DND-41 (cell line): ENCODE measurements around the gene EFHC1.

ENCODE experiments used
- ATAC-seq: fragments of 200-7000 bp; cut with Tn5 transposase; 3 replicates; pipeline ENCODE4 v1.9.1; 2021; ENCODE audit warnings: low read depth; ENCODE audit not compliant: insufficient read depth
- DNase-seq: peaks from one replicate; pipeline ENCODE4 v3.0.0-alpha.2; 2020
- H2AFZ ChIP-seq: 2 replicates; pipeline ENCODE4 v1.6.0; 2012; ENCODE audit warnings: low read depth, low read length
- H3K27ac ChIP-seq: 2 replicates; pipeline ENCODE4 v1.5.1; 2012; ENCODE audit warnings: low read length, inconsistent platforms
- H3K27me3 ChIP-seq: fragments of 200-600 bp; sonication (generic); 2 replicates; pipeline ENCODE4 v1.6.0; 2012; ENCODE audit warnings: low read length, mild to moderate bottlenecking, inconsistent platforms; ENCODE audit not compliant: insufficient read depth, poor library complexity
- H3K36me3 ChIP-seq: 2 replicates; pipeline ENCODE4 v1.5.1; 2012; ENCODE audit warnings: low read length, inconsistent platforms; ENCODE audit not compliant: insufficient read depth
- H3K4me1 ChIP-seq: 2 replicates; pipeline ENCODE4 v1.5.1; 2012; ENCODE audit warnings: mild to moderate bottlenecking, low read length; ENCODE audit not compliant: insufficient read depth
- H3K4me2 ChIP-seq: 2 replicates; pipeline ENCODE4 v1.6.0; 2012; ENCODE audit warnings: mild to moderate bottlenecking, moderate library complexity, low read length, inconsistent platforms; ENCODE audit not compliant: insufficient read depth
- H3K4me3 ChIP-seq, 2 experiments: fragments of 200-600 bp in 1 of 2; shearing (Covaris generic) in 1 of 2; 2 replicates each; pipeline ENCODE4 v1.5.1; 2012 to 2016; ENCODE audit warnings: inconsistent platforms in 2 of 2, low read length in 2 of 2, mild to moderate bottlenecking in 2 of 2, low read depth in 1 of 2, moderate library complexity in 1 of 2
- H3K79me2 ChIP-seq: 2 replicates; pipeline ENCODE4 v1.6.0; 2012; ENCODE audit warnings: low read length, inconsistent platforms; ENCODE audit not compliant: insufficient read depth
- H3K9ac ChIP-seq: 2 replicates; pipeline ENCODE4 v1.6.0; 2012; ENCODE audit warnings: low read depth, mild to moderate bottlenecking, inconsistent platforms, low read length, moderate library complexity
- H3K9me3 ChIP-seq: 2 replicates; pipeline ENCODE4 v1.5.1; 2012; ENCODE audit warnings: low read length, moderate library complexity, mild to moderate bottlenecking, inconsistent platforms; ENCODE audit not compliant: insufficient read depth, severe bottlenecking
- H4K20me1 ChIP-seq: 2 replicates; pipeline ENCODE4 v1.6.0; 2012; ENCODE audit warnings: low read length; ENCODE audit not compliant: insufficient read depth
- EZH2 ChIP-seq: IDR thresholded peaks from 3 replicates; pipeline ENCODE4 v1.6.1; 2012; ENCODE audit warnings: borderline replicate concordance, low read depth, mild to moderate bottlenecking, moderate library complexity, low read length, inconsistent platforms; ENCODE audit not compliant: severe bottlenecking
- TF ChIP-seq, protein P1 (sequence below): IDR thresholded peaks from 2 replicates; pipeline ENCODE4 v1.5.1; 2012; ENCODE audit warnings: borderline replicate concordance, low read length, moderate library complexity, mild to moderate bottlenecking; ENCODE audit not compliant: poor library complexity, severe bottlenecking; ENCODE audit errors: extremely low read depth

The EFHC1 gene

DNA sequence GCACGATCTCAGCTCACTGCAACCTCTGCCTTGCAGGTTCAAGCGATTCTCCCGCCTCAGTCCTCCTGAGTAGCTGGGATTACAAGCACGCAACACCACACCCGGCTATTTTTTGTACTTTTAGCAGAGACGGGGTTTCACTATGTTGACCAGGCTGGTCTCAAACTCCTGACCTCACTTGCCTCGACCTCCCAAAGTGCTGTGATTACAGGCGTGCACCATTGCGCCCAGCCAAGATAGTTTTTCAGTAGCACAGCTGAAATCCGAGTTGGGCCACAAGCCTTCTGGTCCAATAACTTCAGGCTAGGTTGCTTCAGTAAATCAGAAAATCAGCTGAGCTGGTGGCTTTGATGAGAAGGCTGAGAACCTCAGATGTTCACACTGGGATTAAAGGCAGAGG, 91.0 kb downstream of the EFHC1 start:
- no peaks in the 10 kb centered on the region for H3K9me3 ChIP-seq
- H3K27me3 ChIP-seq: no peaks in the 10 kb centered on the region
- no peaks in the 10 kb centered on the region for H3K4me1 ChIP-seq
- no peak overlapping the region for H2AFZ ChIP-seq
- no peaks in the 10 kb centered on the region for H4K20me1 ChIP-seq
- no peak overlapping the region for H3K9ac ChIP-seq
- H3K4me3 ChIP-seq: no peak overlapping the region
- no peak for ATAC-seq
- no peak for DNase-seq
- peaks cover 83% of the 10 kb centered on the region for H3K36me3 ChIP-seq
- TF ChIP-seq EZH2: no peak
- TF ChIP-seq, protein P1, sequence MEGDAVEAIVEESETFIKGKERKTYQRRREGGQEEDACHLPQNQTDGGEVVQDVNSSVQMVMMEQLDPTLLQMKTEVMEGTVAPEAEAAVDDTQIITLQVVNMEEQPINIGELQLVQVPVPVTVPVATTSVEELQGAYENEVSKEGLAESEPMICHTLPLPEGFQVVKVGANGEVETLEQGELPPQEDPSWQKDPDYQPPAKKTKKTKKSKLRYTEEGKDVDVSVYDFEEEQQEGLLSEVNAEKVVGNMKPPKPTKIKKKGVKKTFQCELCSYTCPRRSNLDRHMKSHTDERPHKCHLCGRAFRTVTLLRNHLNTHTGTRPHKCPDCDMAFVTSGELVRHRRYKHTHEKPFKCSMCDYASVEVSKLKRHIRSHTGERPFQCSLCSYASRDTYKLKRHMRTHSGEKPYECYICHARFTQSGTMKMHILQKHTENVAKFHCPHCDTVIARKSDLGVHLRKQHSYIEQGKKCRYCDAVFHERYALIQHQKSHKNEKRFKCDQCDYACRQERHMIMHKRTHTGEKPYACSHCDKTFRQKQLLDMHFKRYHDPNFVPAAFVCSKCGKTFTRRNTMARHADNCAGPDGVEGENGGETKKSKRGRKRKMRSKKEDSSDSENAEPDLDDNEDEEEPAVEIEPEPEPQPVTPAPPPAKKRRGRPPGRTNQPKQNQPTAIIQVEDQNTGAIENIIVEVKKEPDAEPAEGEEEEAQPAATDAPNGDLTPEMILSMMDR: no peak
- H3K4me2 ChIP-seq: no peak overlapping the region
- H3K27ac ChIP-seq: no peak overlapping the region
- H3K79me2 ChIP-seq: no peaks in the 10 kb centered on the region

DNA sequence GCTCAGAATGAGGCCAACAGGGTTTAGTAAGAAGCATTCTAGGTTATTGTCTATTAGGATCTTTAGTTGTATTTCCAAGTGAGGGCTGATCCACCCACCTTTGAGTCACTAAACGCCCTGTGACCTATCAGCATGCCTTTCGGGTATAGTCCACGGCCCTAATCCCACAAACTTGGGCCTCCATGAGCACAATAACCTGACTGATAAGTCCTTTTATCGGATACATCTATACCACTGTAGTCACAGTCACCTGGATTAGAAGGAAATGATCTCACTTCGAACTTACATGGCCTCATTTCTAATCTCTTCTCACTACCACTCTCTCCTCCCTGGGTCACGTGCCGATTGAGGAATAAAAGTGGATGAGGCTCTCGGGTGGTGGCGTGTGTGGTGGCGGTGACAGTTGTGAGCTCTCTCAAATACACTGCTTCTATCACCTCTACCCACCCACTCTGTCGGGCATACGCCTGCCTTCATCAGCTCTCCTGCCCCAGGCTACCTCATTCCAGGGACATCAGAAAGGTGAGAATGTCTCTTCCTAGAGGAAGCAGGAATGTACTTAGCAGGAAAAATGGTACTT, 91.5 kb downstream of the EFHC1 start:
- no peak overlapping the region for H3K9ac ChIP-seq
- ATAC-seq: no peak
- H3K4me1 ChIP-seq: no peaks in the 10 kb centered on the region
- no peak overlapping the region for H3K4me3 ChIP-seq
- H3K27me3 ChIP-seq: no peaks in the 10 kb centered on the region
- DNase-seq: no peak
- no peaks in the 10 kb centered on the region for H3K9me3 ChIP-seq
- H3K36me3 ChIP-seq: peaks cover 83% of the 10 kb centered on the region
- no peak overlapping the region for H3K4me2 ChIP-seq
- no peaks in the 10 kb centered on the region for H3K79me2 ChIP-seq
- TF ChIP-seq EZH2: no peak
- TF ChIP-seq, protein P1: no peak
- no peaks in the 10 kb centered on the region for H4K20me1 ChIP-seq
- H2AFZ ChIP-seq: no peak overlapping the region
- no peak overlapping the region for H3K27ac ChIP-seq

DNA sequence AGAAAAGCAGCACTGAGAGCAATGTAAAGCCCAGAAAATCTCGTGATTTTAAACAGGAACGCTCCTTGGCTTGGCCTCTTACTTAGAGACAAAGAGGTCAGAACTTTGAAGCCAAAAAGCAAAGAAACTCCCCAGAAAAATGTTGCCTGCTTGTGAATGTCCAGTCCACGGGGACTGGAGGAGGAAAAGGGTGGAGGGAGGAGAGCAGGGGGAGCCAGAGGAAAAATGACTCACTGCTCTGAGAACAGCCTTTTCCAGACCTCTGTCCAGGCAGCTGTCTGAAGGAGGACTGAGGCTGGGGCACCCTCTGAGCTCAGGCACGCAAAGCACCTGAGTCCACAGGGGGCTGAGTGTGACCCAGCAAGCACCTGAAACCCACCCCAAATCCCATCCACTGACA, 92.1 kb downstream of the EFHC1 start:
- DNase-seq (no peak), ATAC-seq (no peak)
- no peaks in the 10 kb centered on the region for H3K79me2 ChIP-seq
- no peaks in the 10 kb centered on the region for H3K9me3 ChIP-seq
- H3K36me3 ChIP-seq: peaks cover 82% of the 10 kb centered on the region
- no peak overlapping the region for H3K27ac ChIP-seq
- H2AFZ ChIP-seq: no peak overlapping the region
- TF ChIP-seq, protein P1: no peak
- no peak for TF ChIP-seq EZH2
- H3K27me3 ChIP-seq: no peaks in the 10 kb centered on the region
- 0 out of 2 replicates have a peak, but pooled peaks cover 3% of the 10 kb centered on the region for H4K20me1 ChIP-seq
- H3K4me3 ChIP-seq: no peak overlapping the region
- H3K4me1 ChIP-seq: no peaks in the 10 kb centered on the region
- no peak overlapping the region for H3K4me2 ChIP-seq
- no peak overlapping the region for H3K9ac ChIP-seq
